ENCODE data around the gene EMP3.

- TF ChIP-seq CTCF (IDR thresholded peaks at IDR 0.05 in 4 of 5, conservative IDR thresholded peaks at IDR 0.05 in 1 of 5), result no peak
- no peak for TF ChIP-seq POLR2A (IDR thresholded peaks at IDR 0.05)
These were observed 45.6 kb downstream of the EMP3 start for GRCh38 chr19:48370955-48371354.
